Activated CD8-positive, alpha-beta memory T cell treated with anti-CD3 and anti-CD28 coated beads, Interleukin-2, amount 50 U/mL, for 1 hour (primary cell): ENCODE measurements around the gene NKAP.
A peak's percentile ranks its signal among the peaks of the same experiment; 100 is the strongest.
"Not testable (repeated sequence)": the region's sequence is repeated elsewhere in the genome, so short reads cannot be mapped to it uniquely, and the experiment has no call there.

Source experiments
- DNase-seq: peaks from one replicate; pipeline ENCODE4 v3.0.0-alpha.2; 2020; ENCODE audit errors: extremely low read depth

NKAP gene

GRCh38 chrX:119941336-119941735 is 2.2 kb downstream of the NKAP start:
- DNase-seq = no peak

DNA sequence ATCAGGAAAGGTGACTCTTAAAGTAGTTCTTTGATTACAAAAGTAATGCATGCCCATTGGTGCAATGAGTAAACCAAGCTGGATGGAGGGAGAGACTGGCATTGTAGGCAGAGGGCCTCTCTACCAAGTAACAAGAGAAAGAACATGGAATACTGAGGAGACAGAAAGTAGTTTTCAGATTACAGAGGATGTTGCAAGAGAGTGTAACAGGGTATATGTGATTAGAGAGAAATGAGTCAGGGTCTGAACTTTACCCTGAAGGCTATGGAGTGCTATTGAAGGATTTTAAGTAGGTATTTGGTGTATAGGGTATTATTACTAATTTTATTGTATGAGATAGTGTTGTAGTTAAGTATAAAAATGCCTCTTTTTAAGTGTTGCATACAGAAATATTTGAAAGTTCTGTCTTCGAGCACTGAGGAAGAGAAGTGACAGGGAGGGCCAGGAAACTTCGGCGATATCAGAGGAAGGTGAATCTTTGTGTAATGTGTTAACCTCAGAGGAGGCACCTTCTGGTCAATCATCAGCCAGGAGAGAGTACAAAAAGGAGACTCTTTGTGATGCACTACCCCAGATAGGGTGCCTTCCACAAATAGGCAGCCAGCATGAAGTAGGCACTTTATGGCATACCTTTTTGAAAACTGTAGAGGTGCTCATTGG is 8.2 kb downstream of the NKAP start:
- DNase-seq = no peak

DNA sequence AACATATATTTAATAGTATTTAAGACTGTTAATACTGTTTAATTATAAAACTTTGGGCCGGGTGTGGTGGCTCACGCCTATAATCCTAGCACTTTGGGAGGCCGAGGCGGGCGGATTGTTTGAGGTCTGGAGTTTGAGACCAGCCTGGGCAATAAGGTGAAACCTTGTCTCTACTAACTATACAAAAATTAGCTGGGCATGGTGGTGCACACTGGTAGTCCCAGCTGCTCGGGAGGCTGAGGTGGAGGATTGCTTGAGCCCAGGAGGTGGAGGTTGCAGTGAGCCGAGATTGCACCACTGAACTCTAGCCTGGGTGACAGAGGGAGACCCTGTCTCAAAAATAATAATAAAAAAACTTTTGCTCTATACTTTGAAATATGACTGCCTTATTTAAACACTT is 21.2 kb downstream of the NKAP start:
- not testable (repeated sequence) for DNase-seq

GRCh38 chrX:119919835-119920585 is 23.5 kb downstream of the NKAP start:
- DNase-seq = no peak

DNA sequence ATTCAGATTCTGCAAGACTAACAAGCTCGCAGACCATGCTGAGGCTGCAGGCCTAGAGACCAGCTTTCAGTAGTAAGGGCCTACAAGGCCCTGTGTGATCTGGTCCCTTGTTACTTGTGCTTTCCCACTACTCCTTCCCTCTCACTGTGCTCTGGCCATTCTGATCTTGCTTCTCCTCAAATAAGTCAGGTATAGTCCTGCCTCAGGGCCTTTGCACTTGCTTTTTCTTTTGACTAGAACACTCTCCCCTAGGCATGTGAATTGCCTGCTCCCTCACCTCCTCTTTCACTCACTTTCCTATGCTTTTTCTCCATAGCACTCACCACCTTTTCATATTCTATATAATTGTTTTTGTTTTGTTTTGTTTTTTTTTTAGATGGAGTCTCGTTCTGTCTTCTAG is 25.7 kb downstream of the NKAP start:
- DNase-seq = no peak

- DNase-seq = no peak
Measured at GRCh38 chrX:119916310-119916709, 27.2 kb downstream of the NKAP start.

DNA sequence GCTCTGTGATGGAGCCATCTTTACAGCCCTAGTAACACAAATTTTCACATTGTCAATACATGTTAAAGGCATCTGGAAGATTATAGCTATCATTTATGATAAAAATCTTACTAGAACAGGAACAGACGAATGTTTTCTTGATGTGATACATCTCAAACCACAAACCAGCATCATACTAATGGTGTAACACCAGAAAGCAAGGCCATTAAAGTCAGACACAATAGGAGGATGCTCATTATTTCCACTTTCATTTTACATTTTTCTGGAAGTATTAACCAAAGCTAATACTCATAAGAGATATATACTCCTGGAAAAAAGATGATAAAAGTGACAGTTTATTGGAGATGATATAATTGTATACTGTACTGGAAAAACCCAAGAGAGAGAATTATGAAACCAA is 42.6 kb downstream of the NKAP start:
- no peak for DNase-seq

DNA sequence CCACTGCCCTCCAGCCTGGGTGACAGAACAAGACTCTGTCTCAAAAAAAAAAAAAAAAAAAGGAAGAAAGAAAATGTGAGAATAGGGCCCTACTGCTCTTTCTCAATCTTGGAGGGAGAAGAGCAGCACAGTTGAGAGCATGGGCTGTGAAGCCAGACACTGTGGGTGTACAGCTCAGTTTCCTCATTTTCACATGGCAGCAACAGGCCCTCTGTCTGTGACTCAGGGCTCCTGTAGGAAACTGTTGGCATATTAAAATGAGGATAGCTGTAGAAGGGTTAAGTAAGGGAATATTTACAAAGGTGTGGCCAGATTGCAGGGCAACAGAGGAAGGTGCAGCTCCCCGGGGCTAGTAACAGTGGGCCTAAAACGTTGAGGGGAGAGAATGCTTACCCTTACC is 44.4 kb downstream of the NKAP start:
- DNase-seq = no peak

- DNase-seq = no peak
Measured at GRCh38 chrX:119895843-119896326, 47.7 kb downstream of the NKAP start, which contains the start of gene AKAP14. Gene AKAP14, plus strand, starts transcription at chrX:119895893. Its CDS starts 7,331 bp downstream, at chrX:119903224.

- not testable (repeated sequence) for DNase-seq
Measured at GRCh38 chrX:119891961-119892692, 51.4 kb downstream of the NKAP start.

DNA sequence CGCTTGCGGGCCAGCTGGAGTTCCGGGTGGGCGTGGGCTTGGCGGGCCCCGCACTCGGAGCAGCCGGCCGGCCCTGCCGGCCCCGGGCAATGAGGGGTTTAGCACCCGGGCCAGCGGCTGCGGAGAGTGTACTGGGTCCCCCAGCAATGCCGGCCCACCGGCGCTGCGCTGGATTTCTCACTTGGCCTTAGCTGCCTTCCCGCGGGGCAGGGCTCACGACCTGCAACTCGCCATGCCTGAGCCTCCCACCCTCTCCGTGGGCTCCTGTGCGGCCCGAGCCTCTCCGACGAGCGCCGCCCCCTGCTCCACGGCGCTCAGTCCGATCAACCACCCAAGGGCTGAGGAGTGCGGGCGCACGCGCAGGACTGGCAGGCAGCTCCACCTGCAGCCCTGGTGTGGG is 52.9 kb downstream of the NKAP start:
- DNase-seq = not testable (repeated sequence)

GRCh38 chrX:119887721-119888425 is 55.7 kb downstream of the NKAP start:
- no peak for DNase-seq

DNA sequence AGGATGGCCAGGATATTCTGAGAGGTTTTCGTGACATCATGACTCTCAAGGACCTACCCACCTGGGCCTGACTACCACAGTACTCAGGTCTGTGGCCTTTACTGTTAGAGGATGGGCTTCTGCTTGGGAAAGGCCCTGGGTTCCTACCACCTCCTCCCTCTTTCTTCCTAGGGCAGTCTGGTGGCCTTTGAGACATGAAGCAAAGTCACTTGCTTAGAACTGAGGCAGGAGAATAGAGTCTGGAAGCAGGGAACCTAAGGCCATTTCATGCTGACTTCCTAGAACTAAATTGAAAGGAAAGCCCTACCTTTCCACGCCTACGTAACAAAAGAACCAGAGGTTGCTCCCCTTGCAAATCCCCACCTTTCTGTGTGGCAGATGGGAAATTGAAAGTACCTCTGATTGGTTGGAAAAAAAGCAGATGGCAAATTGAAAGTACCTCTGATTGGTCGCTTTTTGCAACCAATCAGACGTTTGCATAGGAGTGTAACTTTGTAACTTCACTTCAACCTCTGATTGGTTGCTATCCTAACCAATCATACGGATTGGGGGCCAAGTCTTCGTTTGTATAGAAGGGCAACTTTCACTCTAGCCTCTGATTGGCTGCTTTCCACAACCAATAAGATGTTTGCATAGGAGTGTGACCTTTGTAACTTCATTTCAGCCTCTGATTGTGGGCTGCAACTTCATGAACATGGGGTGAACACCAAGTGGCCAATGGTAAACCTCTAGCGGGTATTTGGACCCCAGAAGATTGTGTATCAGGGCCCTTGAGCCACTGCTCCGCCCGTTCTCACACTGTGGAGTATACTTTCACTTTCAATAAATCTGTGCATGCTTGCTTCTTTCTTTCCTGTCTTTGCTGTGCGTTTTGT is 57.8 kb downstream of the NKAP start:
- DNase-seq = no peak

DNA sequence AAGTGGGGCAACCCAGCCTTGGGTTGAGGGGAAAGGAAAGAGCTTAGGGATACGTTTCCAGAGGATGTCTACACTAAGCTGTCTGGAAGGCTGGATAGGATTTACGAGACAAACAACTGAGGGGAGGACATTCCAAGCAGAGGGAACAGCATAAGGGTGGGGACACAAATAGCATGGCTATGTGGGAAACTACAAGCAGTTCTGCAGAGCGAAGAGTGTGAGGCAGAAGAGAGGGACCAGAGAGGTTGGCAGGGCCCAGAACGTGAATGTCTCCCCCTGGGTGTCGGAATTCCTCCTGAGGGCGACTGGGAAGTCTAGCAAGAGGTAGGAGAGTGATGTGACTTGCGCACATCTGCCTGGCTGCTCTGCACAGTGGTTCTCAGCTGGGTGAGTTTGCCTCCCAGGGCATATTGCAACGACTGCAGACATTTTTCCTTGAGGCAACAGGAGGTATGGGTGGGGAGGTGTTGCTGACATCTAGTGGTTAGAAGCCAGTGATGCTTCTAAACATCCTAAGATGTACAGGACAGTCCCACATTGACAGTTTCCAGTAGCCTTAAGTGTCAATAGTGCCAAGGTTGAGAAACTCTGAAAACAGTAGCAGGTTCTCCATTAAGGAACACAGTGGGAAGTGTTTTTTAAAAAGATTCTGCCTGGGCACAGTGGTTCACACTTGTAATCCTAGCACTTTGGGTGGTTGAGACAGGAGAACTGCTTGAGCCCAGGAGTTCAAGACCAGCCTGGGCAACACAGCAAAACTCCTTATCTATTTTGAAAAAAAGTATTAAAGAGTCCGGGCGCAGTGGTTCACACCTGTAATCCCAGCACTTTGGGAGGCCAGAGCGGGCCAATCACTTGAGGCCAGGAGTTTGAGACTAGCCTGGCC is 62.8 kb downstream of the NKAP start:
- DNase-seq = no peak

GRCh38 chrX:119880076-119880475 is 63.5 kb downstream of the NKAP start:
- no peak for DNase-seq

DNA sequence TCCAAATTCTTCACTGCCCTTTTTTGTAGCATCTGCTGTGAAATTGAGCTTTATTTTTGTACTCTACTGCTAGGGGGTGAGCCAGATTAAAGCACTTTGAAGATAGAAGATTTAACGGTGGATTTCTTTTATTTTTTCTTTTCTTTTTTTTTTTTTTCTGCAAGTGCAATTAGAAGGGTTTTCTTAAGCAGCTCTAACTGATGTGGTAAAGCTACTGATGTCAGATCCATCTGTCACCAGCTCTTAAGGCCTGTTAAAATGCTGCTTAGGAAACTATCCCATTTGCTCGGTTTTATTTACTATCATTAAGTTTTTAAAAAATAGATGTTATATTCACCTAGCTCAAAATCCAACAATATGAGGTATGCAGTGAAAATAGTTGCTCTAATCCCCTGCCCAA is 64.8 kb downstream of the NKAP start:
- no peak for DNase-seq

GRCh38 chrX:119871599-119872395 is 71.8 kb downstream of the NKAP start, which contains the start of the genes NDUFA1 and RNF113A:
Gene NDUFA1, plus strand, starts transcription at chrX:119871832. Its CDS starts 80 bp downstream, at chrX:119871912.
Gene RNF113A, minus strand, starts transcription at chrX:119871733. Its CDS starts 120 bp downstream, at chrX:119871613.
- peak; percentile 39 for DNase-seq

- DNase-seq = no peak
Measured at GRCh38 chrX:119871245-119871598, 72.3 kb downstream of the NKAP start.
